ENCODE measurements around the gene ACP2.

The ACP2 gene

GRCh38 chr11:47282462-47282861 lies 33.8 kb upstream of the ACP2 start:
- no peak for TF ChIP-seq CTCF (IDR thresholded peaks at IDR 0.05; ENCODE audit: low read depth, low read length)

GRCh38 chr11:47280860-47281259 lies 32.2 kb upstream of the ACP2 start:
- TF ChIP-seq CTCF (IDR thresholded peaks at IDR 0.05; ENCODE audit: low read depth, low read length), result no peak
- no peak for DNase-seq (ENCODE audit: extremely low read depth, low read depth)

More at GRCh38 chr11:47282462-47282861, 33.8 kb upstream of the ACP2 start:
- no peak for DNase-seq (ENCODE audit: extremely low read depth, low read depth)

GRCh38 chr11:47280099-47280498 lies 31.5 kb upstream of the ACP2 start:
- no peak for TF ChIP-seq CTCF (IDR thresholded peaks at IDR 0.05; ENCODE audit: low read depth, low read length)
- no peak for DNase-seq (ENCODE audit: extremely low read depth, low read depth)

GRCh38 chr11:47278769-47279168 lies 30.2 kb upstream of the ACP2 start:
- DNase-seq (ENCODE audit: extremely low read depth, low read depth), result no peak
- TF ChIP-seq CTCF (IDR thresholded peaks at IDR 0.05; ENCODE audit: low read depth, low read length), result no peak

- TF ChIP-seq CTCF (IDR thresholded peaks at IDR 0.05; ENCODE audit: low read depth, low read length), result no peak
- DNase-seq (ENCODE audit: extremely low read depth, low read depth), result no peak
These were observed 29.4 kb upstream of the ACP2 start for GRCh38 chr11:47278058-47278457.

- no peak for TF ChIP-seq CTCF (IDR thresholded peaks at IDR 0.05; ENCODE audit: low read depth, low read length)
- no peak for DNase-seq (ENCODE audit: extremely low read depth, low read depth)
These were observed 28.3 kb upstream of the ACP2 start for GRCh38 chr11:47276923-47277322.

- no peak for DNase-seq (ENCODE audit: extremely low read depth, low read depth)
- no peak for TF ChIP-seq CTCF (IDR thresholded peaks at IDR 0.05; ENCODE audit: low read depth, low read length)
These were observed 26.1 kb upstream of the ACP2 start for GRCh38 chr11:47274495-47275235.

Measured in AG09319 (cell line).